Head of caudate nucleus (tissue), 42 donors: ENCODE results near the gene NAP1L1.

Experiments used
- DNase-seq, 42 donors: peaks; one replicate each; pipeline versions ENCODE4 v3.0.0 to v3.0.0-alpha.2; 2020 to 2021; ENCODE audit warnings: mixed read lengths in 7 of 42
- intact Hi-C: fragments of 100-400 bp; cut with DNase I; formaldehyde crosslinking; loops from one replicate; pipeline ENCODE4 v1.15.0; 2022

Gene NAP1L1

DNA sequence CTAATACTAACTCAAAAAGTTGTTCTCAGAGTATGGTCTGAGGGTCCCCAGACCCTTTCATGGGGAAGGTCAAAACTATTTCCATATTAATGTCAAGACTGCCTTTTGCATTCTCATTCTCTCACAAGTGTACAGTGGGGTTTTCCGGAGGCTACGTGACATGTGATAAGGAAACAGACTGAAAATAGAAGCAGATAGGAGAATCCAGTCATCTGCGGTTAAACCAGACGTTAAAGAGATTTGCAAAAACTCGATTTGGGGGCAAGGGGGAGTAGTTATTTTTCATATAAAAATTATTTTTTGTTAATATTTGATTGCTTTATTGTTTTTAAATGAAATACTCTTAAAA is 1.0 kb upstream of the NAP1L1 start:
- peak in 13 of 42 donors; percentile 7 to 53 (median 30) for DNase-seq
- intact Hi-C loops: loop anchor here (5.0 kb wide), 1 partner anchor 262 kb away; the partner anchor contains the start of gene BBS10

DNA sequence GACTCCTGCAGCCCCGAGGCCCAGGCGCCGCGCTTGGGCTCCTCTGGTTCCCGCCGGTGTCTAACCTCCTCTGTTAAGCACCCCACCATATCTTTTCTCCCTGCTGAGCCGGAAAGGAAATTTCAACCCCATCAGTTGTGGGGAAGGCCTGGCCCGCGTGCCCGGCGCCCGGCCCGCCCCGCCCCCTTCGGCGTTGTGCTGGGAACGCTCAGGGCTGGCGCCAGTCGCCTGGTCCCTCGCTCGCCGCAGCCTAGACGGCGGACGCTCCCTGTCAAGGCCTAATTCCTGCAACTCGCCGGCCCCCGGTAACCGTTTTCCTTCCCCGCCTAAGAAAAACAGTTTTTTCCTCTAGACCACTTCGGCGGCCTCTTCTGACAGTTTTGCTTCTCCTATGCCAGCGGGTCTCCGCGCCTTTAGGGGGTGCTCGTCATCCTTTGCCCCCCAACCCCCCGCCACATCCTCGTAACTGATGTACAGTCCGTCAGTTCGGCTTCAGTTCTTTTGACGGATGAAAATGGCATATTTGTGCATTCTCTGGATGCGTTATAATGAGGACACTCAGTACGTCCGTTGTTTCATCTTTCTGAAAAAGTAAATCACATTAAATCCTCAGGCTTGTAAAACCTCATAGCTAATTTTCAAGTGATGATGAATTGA is 506 bp upstream of the NAP1L1 start:
- intact Hi-C loops: loop anchor here (5.0 kb wide), 1 partner anchor 262 kb away; the partner anchor contains the start of gene BBS10

DNA sequence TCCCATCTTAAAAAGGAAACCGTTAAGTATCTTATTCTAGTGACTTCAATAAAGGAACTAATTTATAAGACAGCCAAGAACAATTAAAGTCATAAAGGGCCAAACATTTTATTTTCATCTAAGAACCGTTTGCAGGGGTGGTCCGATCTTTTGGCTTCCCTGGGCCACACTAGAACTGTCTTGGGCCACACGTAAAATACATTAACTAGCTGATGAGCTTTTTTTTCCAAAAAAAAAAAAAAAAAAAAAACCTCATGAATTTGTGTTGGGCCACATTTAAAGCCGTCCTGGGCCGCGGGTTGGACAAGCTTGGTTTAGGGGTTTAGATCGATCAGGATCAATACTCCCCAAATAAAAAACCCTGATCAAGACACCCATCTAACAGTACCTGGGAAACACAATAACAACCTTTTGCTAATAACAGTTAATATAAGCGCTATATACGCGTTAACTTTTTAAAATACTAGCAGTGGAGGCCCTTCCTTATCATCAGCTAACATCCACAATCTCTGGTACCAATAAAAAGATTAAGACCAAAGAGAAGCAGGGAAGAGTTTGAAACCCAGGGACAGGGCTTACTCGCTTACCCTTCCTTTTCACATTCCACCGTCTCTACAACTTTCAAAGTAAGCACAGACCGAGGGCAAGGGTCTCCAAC is 1.1 kb downstream of the NAP1L1 start:
- intact Hi-C loops: no loop called here
- DNase-seq: no peak

More for the DNA sequence above, 506 bp upstream of the NAP1L1 start:
- DNase-seq: peak in 17 of 42 donors; percentile 47 to 89 (median 80)

DNA sequence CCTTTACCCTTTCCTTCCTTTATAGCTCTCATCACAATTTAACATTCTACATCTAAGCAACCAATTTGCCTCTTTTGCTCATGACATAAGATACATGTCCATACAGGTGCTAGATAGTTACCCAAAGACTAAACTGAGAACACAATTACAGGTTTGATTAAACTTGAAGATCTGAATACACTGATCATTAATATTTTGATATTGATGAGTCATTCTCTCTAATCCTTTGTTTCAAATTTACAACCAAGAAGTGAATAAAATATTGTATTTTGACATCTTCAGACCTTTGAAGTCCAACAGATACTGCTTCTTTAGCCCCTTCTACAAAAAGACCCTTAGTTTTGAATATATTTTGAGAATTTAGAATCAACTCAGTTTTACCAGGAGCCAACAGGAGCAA is 2.6 kb downstream of the NAP1L1 start:
- intact Hi-C loops: no loop called here
- no peak for DNase-seq

DNA sequence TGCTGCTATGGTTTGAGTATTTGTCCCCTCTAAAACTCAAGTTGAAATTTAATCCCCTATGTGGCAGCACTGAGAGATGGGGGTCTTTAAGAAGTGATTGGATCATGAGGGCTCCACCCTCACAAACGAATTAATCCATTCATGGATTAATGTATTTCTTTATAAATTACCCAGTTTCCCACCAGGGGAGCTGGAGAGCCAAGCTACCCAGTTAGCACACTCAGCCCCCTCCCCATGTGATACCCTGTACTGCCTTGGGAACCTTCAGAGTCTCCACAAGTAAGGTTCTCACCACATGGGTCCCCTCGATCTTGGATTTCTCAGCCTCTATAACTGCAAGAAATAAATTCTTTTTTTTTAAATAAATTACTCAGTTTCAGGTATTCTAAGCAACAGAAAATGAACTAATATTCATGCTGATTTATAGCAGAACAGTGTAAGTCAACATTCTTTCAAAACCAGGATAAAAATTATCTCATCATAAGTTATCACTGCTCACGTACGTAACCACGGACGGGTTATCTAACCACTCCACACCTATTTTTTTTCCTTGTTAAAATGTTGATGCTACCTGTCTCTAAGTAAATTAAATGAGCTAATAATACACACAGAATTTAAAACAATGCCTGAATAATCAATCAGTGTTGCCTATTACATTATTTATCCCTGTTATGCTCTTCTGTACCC is 3.6 kb downstream of the NAP1L1 start:
- intact Hi-C loops: no loop called here
- no peak for DNase-seq

DNA sequence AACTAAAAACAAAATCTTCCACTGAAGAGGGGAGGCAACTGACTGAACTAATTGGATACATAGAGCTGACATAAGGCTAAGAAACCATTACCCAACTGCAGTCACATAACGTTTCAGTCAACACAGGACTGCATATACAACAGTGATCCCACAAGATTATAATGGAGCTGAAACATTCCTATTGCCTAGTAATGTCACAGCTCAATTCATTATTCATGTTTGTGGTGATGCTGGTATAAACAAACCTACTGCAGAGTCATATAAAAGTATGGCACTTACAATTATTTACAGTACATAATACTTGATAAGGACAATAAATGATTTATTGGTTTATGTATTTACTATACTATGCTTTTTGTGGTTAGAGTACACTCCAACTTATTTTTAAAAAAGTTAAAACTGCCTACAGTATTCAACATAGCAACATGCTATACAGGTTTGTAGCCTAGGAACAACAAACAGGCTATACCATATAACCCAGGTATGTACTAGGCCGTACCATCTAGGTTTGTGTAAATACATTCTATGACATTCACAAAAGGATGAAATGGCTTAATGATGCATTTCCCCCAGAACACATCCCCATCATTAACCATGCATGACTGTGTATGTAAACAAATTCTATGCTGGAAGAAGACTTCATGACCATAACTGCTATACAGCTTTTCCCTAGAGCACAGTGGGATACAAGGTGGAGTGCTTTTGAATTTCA is 4.3 kb downstream of the NAP1L1 start:
- no peak for DNase-seq
- intact Hi-C loops: no loop called here

DNA sequence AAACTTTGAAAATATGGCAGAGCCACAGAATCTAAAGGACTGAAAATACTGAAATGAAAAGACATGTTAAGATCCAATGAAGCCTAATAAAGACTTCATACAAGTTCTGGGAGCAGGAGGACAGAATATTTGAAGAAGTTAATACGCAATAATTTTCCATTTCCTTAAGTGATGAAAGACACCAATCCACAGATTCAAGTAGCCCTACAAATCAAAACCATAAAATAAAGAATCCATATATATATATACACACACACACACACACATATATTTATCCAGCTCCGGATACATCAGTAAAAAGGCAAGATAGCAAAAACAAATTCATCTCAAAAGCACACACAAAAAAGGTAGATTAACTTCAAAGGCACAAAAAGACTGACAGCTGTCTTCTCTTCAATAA is 5.7 kb downstream of the NAP1L1 start:
- intact Hi-C loops: no loop called here
- DNase-seq: no peak

DNA sequence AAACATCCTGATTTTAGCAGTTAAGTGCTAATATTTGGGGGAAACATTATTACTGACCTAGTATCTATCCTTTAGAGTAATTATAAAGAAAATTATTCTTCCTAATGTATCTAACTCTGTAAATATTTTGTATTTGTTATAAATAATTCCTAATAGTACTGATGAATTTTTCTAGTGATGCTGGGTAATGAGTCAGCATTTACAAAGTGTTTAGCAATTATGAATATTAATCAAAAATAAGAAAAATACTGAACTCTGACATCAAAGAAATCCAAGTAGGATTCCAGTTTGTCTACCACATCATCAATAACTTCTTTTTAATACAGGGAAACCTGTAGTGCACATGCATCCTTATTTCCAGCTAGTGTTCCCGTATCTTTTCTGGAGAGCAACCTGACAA is 9.0 kb downstream of the NAP1L1 start:
- intact Hi-C loops: no loop called here
- no peak for DNase-seq

DNA sequence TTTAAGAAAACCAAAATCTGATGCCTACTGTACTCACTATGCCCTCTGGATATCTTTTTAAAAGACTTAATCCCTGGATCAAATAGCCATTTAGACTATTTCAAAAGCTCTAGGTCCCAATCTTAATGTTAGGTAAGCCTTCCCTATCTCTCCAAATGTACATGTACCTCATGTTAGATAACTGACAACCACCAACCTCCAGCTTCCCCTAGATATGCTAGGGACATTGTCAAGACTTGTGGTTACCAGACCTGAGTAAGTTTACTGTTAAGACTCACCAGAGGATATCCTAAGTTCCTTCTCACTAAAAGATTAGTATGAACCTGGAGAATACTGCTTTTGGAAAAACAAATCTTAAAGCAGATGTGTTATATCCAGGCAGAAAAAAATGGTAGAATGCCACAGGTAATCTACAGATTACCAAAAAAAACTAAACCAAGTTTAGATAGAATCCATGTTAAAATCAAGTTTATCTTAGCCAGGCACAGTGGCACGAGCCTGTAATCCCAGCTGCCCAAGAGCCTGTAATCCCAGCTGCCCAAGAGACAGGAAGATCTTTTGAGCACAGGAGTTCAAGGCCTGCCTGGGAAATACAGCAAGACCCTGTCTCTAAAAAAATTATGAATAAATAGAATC is 9.7 kb downstream of the NAP1L1 start:
- DNase-seq: no peak
- intact Hi-C loops: no loop called here

DNA sequence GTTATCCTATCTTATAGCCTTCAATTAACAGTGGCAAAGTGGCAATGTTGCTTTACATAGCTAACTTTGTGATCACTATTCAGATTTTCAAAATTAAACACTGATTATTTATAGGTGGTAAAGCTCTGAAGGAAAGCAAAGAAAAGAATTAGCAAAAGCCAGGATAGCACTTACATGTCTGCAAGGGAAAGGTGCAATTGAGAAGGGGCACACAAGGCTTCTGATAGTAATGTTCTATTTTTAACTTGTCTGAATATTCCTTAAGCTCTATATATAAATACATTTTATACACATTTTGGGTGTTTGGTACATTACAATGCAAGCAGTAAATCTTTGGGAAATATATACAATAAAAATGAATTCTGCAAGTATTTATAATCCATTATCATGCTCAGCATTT is 10.9 kb downstream of the NAP1L1 start:
- no peak for DNase-seq
- intact Hi-C loops: no loop called here

DNA sequence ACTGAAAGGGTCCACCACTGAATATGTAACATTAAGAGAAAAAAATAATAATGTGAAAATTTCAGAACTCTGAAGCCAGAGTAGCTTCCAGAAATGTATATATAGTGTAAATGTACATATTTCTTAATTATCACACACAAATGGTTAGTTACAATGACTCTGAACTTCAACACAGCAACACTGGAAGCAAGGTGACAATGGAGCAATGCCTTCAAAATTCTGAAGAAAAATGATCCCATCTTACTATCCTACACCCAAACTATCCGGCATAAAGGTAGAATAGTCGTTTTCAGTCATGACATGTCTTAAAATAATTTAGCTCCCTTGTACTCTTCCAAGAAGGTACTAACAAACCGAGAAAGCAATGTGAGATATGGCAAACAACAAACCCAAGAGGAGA is 11.9 kb downstream of the NAP1L1 start:
- intact Hi-C loops: no loop called here
- DNase-seq: no peak

DNA sequence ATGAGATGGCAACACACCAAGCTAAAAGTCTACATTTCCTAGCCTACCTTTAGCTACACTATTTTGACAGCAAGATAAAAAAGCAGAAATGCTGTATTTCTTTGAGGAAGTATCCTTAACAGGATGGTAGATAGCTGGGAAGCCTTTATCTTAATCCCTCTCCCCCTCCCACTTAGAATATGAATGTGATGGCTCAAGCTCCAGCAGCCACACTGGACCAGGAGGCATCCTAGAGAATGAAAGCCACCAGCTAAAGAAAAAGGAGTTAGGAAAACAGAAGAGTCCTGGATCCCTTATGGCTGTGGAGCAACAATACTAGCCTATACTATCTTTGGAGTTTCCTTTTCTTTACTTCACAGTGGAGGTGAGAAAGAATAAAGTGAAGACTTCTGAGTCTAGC is 15.1 kb downstream of the NAP1L1 start:
- DNase-seq: no peak
- intact Hi-C loops: no loop called here

DNA sequence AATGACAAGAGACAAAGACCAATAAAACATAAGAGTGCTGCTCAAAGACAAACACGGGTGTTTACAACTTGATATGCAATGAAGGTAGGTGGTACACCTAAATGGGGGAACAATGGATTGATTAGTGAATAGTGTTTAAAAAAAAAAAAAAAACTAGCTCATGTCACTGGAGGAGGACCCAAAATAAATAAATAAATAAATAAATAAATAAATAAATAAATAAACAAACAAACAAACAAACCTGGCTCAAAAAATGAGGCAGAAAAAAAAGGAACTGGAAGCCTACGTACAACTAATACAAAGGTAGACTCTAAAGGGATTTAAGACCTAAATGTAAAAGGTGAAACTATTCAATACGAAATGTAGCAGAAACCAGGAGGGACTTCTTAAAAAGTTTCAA is 18.6 kb downstream of the NAP1L1 start:
- no peak for DNase-seq
- intact Hi-C loops: no loop called here

DNA sequence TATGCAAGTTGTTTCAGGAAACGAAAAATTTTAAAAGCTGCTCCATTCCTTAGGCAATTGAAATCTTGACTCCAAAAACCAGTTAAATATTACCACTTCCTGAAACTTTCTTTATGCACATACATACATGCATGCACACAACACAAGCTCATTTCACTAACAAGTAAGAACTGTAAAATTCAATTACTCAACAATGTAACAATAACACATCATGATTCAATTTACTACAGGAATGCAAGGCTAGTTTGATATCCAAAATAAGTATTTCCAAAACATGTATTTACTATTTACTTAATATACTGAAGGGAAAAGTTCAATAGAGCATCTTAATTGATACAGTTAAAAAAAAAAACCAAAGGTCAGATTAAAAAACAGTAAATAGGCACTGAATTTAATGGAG is 19.6 kb downstream of the NAP1L1 start:
- intact Hi-C loops: no loop called here
- no peak for DNase-seq

DNA sequence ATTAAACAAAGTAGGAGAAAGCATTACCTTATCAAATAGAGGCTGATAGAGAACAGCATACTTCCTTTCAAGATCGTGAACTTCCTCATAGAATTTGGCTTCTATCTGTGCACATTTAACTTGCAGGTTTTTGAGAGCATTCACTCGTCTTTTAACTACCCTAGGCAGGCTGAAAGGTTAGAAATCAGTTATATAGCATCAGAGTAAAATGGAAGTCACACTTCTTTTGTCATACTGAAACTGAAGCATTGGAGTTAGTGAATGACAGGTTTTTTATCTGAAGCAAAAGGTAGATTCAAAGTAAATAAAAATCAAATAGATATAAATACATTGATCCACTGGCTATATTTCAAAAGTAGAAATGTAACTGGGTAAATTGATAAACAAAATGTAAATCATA is 24.4 kb downstream of the NAP1L1 start:
- DNase-seq: no peak
- intact Hi-C loops: no loop called here

DNA sequence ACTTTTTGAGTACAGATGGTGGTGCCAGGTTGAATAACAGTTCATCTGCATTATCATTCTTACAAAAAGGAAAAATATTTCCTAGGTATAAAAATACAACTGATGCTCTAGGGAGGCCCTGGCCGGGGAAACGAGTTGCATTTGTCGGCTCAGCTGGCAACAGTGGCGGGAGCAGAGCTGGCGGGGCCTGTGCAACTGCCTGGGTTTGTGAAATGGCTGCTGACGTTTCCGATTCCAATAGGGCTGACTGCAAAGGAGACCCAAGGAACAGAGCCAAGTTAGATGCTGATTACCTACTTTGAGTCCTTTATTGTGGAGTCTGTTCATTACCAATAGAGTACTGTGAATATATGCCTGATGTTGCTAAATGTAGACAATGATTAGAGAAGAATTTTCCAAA is 27.2 kb downstream of the NAP1L1 start:
- DNase-seq: peak in 19 of 42 donors; percentile 11 to 63 (median 28)
- intact Hi-C loops: no loop called here

DNA sequence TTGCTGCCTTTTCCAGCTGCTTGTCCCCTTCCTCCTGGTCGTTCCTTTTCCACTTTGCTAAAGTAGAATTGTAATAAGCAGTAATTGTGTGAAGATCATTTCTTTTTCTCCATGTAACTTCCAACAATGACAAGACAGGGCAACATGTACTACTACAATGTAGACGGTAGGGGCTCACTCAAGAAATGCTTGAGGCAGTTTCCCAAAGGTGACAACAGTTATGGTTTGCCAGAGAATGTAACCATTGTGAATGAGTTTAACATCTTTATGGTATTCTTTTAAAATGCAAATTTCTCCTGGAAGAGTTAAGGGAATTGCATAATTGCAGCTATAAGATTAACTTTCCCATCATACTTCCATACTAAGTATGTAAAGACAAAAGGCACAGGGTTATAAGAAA is 29.1 kb downstream of the NAP1L1 start:
- intact Hi-C loops: no loop called here
- no peak for DNase-seq

DNA sequence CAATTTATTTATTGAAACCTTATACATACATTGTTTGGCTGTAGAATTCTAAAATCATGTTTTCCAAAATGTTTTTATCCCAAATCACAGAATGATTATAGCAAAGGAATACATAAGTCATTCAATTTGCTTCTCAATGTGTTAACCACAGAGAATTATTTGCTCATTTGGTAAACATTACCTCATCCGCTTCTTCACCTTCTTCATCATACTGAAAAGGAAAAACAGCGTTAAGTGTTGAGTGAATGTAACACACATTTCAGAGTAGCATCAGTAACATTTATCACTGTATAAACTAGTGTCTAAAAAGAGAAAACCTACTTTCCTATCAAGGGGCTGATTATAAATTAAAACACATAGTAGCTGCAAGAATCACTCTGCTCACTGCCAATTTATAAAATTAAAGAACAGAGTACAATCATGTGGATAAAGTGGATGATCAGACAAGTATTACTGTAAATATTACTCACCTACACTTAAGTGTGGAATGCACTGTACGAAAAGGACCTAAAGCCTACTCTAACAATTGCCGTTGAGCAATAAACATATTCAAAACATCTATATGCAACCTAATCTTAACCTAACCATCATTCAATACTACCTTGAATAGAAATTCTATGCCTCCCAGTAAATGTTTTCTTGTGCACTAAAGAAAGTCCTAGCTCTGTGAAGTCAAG is 34.8 kb downstream of the NAP1L1 start:
- no peak for DNase-seq
- intact Hi-C loops: no loop called here

DNA sequence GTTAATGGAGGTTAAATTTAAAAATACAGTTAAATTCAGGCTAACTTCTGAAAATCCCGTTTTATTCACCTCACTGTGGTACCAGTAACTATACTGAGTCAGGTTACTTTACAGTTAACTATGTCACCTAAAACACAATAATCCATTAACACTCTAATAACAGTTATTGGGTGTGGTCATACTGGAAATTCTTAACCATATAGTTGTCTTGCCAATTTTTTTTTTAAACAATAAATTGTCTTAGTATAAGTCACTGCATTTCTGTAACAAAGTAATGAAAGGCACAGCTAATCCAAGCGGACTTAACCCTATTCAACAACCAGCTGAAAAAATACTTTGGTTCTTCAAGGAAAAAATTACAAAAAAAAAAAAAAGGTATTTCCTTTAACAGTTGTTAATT is 36.7 kb downstream of the NAP1L1 start:
- intact Hi-C loops: no loop called here
- DNase-seq: no peak
